Measurements from ENCODE around the gene RPS6KA2.

Gene RPS6KA2

DNA sequence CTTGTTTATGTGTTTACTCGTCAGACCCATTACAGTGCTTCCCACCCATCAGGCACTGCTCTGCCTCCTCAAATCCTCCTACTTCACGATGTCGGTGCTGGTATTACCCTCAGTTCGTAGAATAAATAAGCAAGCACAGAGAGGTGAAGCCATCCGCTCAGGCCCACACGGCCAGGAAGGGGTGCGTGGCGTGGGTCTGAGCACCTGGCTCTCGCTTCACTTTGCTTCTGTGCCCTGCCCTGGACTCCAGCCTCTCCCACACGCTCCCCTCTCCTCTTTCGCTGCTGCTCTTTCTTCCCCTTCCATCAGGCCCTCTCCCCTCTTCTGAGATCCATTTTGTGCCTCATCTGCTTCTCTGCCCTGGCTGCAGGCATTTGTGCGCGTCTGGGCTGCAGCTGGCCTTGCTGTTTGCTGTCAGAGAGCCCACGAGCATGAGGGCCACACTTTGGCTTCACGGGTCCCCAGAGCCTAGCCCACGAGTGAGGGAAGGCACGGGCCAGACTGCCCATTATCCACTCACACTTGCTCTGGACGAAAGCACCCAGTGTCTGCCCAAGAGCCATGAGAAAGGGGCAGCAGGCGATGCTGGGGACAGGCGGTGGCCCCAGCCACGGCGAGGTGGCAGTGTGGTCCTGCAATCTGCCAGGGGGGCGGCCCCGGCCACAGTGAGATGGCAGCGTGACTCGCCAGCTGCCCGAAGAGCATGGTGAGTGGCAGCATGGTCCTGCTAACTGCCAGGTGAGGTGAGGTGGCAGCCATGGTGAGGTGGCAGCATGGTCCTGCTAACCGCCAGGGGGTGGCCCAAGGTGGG is 148.1 kb downstream of the RPS6KA2 start:
- no peak for DNase-seq

DNA sequence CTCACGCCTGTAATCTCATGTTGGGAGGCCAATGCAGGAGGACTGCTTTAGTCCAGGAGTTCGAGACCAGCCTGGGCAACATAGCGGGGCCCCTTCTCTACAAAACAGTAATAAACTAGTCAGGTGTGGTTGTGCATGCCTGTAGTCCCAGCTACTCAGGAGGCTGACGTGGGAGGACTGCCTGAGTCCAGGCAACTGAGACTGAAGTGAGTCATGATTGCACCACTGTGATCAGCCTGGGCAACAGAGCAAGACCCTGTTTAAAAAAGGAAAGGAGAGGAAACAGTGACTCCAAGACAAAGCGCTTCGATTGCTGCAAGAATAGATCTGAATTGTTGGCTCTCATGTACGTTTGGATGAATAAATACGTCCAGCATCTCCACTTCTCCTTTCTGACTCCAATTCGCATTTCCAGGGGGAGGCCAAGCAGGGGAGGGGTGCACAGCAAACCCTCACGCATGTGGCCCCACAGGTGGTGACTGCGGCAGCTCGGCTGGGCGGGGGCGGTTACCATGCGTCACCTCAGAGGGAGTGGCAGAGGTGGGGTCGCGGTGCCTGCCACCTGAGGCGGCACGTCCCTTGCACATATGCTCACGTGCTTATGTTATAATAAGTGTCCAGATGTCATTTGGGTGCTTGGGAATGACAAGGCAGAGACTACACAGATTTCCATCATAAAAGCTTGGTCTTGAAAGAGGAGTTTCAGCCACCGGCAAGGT is 149.2 kb downstream of the RPS6KA2 start:
- no peak for DNase-seq

- peak in 2 of 3 experiments; percentile 35 to 60 for DNase-seq
Observed at GRCh38 chr6:166476634-166477215, 150.3 kb downstream of the RPS6KA2 start.

GRCh38 chr6:166476061-166476591 is 150.9 kb downstream of the RPS6KA2 start:
- DNase-seq, result no peak

DNA sequence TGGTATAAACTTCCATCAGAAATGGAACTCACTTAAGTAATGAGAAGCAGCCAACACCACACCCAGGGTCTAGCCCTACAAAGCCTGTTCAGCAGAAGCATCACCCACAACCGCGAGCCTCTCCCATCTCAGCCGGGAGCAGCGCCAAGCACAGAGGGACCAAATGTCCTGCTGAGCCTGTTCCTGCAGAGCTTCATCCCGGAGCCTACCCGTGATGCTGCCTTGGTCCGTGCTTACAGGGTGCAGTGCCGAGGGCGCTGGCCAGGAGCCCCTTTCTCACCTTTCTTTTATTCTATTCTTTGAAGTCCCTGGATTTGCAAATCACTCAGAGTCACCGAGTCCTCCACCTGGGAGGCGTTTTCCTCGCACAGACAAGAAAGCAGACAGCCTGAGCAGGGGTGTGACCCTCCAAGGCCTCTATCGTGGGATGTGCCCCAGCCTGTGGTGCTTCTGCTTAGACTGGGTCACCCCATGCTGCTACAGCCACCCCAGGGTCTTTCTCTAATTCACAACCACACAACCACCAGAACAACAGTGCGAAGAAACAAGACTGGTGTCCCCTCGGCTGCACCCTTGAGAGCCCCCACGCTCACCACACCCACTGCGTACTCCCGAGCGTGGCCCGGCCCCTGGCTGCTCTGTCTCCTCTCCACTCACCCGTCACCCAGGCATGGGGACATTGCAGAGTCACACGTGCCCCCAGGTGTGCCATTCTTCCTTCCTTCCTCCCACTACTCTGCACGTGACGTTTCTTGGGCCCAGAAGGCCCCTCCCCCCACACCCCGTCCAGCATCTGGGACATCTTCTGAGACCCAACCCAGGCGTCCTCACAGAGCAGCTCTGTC is 152.1 kb downstream of the RPS6KA2 start:
- no peak for DNase-seq

DNA sequence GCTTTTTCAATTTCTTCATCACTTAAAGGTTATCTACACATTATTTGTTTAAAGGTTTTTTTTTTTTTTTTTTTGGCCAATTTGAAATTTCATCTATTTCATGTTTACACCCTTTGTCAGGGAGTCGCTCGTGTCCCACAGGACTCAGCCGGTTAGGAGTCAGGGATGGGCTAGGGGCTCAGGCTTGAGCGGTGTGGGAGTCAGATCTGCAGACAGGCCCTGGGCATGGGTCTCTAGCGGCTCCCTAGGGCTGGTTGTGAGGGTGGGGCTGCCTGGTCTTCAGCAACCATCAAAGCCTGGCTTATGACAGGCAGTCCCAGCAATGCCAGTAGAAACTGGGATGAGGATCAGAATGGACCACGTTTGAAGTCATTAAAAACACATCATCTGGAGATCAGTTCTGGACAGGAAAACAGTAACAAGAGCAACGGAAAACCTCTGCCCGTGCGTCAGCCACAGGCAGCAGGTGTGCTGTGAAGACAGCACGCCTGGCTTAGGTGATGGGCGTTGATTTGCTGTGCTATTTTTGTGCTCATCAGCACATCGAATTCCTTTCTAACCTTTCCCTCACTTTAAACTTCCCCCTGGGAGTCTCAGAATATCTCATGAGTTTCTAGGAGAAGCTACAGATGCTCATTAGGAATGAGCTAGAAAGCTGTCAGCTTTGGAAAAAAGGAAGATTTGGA is 153.0 kb downstream of the RPS6KA2 start:
- DNase-seq, result no peak

DNA sequence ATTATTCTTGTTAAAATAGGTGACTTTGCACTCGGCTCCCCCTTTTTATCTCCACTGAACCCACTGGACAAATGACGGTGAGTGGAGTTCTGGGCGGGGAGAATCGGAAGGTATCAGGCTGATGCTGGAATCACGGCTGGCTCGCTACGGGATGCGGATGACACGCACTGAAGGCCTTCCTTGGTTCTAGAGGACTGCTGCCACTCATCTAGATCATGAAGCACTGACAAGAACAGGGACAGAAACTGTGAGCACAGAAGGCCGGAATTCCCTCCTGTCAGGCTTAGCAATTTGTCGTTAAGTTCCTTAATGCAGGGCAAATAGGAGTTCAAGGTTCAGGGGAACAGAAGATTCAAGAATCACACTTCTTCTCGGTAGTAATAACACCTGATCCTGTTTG is 154.4 kb downstream of the RPS6KA2 start:
- no peak for DNase-seq

DNA sequence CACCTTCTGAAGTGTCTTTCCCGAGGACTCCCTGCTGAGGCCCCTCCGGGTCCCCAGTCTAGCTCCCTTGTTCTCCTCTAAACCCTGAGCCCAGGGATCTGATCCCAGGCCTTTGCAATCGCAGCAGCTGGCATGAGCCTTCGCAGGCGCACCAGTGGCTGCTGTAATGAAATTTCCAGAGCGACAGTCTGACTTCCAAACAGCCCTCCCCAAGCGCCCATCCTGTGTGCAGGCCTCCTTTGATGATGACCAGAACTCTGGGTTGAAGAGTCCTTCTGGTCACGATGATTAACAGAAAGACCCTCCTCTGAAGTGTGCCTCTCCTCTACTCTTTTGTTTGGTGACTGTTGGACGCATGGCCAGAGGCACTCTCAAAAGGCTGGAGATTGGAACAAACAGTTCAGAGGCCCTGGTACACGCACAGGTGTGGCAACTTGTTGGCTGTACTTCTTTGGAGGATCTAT is 155.2 kb downstream of the RPS6KA2 start:
- DNase-seq, result no peak

DNA sequence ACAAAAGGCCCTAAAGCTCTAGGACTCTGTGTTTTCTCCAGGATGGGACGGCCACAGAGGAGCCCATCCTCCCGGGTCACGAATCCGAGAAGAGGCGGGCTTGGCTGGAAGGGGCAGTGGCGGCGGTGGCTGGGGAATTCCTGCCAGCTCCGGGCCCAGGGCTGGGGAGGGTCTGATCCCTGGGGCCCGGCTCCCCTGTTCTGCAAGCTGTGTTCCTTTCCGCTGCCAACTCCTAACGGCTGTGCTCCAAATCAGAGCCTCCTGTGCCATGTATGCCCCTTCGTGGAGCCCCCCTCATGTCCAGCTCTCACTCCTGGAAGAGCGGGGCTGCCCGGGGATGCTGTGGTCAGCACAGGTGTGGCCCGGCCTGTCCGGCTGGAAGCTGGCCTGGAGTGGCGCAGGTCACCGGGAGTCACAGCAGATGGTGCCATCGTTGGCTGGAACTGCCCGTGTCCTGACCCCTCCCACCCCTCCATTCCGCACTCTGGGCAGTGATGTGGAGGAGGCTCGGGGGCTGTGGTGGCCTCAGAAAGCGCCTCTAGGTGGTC is 156.1 kb downstream of the RPS6KA2 start:
- DNase-seq, result no peak

- DNase-seq, result peak in 1 of 3 experiments; percentile 7
Observed at GRCh38 chr6:166470029-166470862, 156.8 kb downstream of the RPS6KA2 start.

GRCh38 chr6:166469426-166469961 is 157.6 kb downstream of the RPS6KA2 start:
- DNase-seq, result no peak

DNA sequence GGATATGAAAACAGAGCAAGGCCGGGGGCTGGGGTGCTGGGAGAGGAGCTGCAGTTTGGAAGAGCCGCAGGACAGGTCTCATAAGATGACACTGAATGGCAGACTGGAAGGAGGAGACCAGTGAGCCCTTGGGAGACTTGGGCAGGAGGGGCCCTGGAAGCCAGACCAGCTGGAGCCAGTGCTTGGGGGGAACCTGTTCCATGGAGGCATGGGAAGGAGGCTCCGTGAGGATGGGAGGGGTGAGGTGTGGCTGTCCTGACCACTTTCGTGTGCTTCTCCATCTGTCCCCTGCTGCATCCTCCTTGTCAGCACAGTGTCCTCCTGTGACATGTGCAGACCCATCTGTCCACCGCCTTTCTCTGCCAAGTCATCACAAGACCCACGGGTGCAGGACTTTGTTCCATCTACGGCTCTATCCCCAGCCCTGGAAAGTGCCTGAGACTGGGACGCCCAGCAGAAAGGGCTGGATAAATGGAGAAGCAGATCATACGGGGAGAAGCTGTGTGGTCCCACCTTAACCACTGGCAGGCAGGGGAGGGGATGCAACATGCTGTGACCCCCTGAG is 159.5 kb downstream of the RPS6KA2 start:
- DNase-seq, result no peak

GRCh38 chr6:166466178-166467122 is 160.6 kb downstream of the RPS6KA2 start:
- DNase-seq, result no peak

DNA sequence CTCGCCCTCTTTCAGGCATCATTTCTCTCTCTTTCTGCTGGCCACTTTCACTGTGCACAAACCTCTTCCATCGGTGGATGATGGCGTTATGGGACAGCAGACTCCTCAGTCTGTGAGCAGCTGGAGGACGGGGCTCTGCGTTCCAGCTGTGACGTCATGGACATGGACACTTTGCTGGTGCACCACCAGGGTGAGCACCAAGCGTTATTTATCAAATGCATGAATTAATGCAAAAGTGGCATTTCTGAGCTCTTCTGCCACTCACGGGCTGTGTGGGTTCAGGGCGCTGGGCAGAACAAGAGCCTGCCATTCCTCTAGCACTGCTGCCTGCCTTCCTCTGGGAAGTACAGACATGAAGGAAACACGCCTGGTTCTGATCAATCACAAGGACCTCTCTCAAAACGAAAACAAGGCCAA is 161.4 kb downstream of the RPS6KA2 start:
- no peak for DNase-seq

- no peak for DNase-seq
Observed at GRCh38 chr6:166465003-166465399, 162.1 kb downstream of the RPS6KA2 start.

GRCh38 chr6:166464068-166465002 is 162.7 kb downstream of the RPS6KA2 start:
- DNase-seq, result no peak

- DNase-seq, result no peak
Observed at GRCh38 chr6:166463359-166464067, 163.5 kb downstream of the RPS6KA2 start.

Measured in NCI-H1417 (cell line).